GM21825 (cell line): ENCODE data around the gene IDUA.

Experiments
- ATAC-seq: cut with Tn5 transposase; IDR thresholded peaks from one replicate; pipeline ENCODE4 v1.9.1; 2021; ENCODE audit warnings: mild to moderate bottlenecking, moderate library complexity; ENCODE audit not compliant: unreplicated experiment

IDUA gene

GRCh38 chr4:1027915-1028238 is 41.0 kb downstream of the IDUA start:
- ATAC-seq = no peak

GRCh38 chr4:1028574-1029220 is 41.9 kb downstream of the IDUA start:
- ATAC-seq = no peak

GRCh38 chr4:1029529-1029928 is 42.7 kb downstream of the IDUA start:
- no peak for ATAC-seq

GRCh38 chr4:1030031-1030430 is 43.2 kb downstream of the IDUA start:
- no peak for ATAC-seq

- no peak for ATAC-seq
These were observed 43.7 kb downstream of the IDUA start for GRCh38 chr4:1030559-1030958.

- no peak for ATAC-seq
These were observed 44.5 kb downstream of the IDUA start for GRCh38 chr4:1031346-1031745.

- no peak for ATAC-seq
These were observed 45.3 kb downstream of the IDUA start for GRCh38 chr4:1031956-1032795.

- no peak for ATAC-seq
These were observed 46.0 kb downstream of the IDUA start for GRCh38 chr4:1032861-1033260.

GRCh38 chr4:1033840-1034551 is 47.2 kb downstream of the IDUA start:
- ATAC-seq = no peak

- ATAC-seq = no peak
These were observed 48.7 kb downstream of the IDUA start for GRCh38 chr4:1035510-1035909.

- no peak for ATAC-seq
These were observed 49.3 kb downstream of the IDUA start for GRCh38 chr4:1036095-1036494.

GRCh38 chr4:1036976-1037810 is 50.3 kb downstream of the IDUA start:
- no peak for ATAC-seq

GRCh38 chr4:1038948-1039492 is 52.2 kb downstream of the IDUA start:
- ATAC-seq = no peak

GRCh38 chr4:1039493-1040343 is 52.9 kb downstream of the IDUA start:
- ATAC-seq = no peak

GRCh38 chr4:1040344-1041146 is 53.7 kb downstream of the IDUA start:
- ATAC-seq = no peak

- no peak for ATAC-seq
These were observed 54.5 kb downstream of the IDUA start for GRCh38 chr4:1041147-1041935.

GRCh38 chr4:1041936-1042330 is 55.1 kb downstream of the IDUA start:
- ATAC-seq = no peak

- no peak for ATAC-seq
These were observed 55.7 kb downstream of the IDUA start for GRCh38 chr4:1042352-1043055.
